NCI-H1048 (cell line): Measurements from ENCODE around the gene CCND1.

Experiments used
- DNase-seq: peaks from one replicate; lab custom pipeline; 2025; lab: John Stamatoyannopoulos, UW

Gene CCND1

DNA sequence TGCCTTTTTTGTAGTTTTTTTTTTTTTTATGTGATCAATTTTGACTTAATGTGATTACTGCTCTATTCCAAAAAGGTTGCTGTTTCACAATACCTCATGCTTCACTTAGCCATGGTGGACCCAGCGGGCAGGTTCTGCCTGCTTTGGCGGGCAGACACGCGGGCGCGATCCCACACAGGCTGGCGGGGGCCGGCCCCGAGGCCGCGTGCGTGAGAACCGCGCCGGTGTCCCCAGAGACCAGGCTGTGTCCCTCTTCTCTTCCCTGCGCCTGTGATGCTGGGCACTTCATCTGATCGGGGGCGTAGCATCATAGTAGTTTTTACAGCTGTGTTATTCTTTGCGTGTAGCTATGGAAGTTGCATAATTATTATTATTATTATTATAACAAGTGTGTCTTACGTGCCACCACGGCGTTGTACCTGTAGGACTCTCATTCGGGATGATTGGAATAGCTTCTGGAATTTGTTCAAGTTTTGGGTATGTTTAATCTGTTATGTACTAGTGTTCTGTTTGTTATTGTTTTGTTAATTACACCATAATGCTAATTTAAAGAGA lies 12.5 kb downstream of the CCND1 start:
- no peak for DNase-seq

DNA sequence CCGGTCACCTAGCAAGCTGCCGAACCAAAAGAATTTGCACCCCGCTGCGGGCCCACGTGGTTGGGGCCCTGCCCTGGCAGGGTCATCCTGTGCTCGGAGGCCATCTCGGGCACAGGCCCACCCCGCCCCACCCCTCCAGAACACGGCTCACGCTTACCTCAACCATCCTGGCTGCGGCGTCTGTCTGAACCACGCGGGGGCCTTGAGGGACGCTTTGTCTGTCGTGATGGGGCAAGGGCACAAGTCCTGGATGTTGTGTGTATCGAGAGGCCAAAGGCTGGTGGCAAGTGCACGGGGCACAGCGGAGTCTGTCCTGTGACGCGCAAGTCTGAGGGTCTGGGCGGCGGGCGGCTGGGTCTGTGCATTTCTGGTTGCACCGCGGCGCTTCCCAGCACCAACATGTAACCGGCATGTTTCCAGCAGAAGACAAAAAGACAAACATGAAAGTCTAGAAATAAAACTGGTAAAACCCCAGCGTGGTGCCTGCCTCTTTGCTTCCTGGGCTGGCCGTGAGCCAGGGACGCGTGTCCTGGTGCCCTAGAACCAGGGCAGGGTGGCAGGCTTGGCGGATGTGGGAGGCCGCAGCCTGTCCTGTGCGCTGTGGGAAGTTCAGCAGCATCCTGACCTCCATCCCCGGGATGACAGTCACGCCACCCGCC lies 13.2 kb downstream of the CCND1 start:
- DNase-seq: no peak

DNA sequence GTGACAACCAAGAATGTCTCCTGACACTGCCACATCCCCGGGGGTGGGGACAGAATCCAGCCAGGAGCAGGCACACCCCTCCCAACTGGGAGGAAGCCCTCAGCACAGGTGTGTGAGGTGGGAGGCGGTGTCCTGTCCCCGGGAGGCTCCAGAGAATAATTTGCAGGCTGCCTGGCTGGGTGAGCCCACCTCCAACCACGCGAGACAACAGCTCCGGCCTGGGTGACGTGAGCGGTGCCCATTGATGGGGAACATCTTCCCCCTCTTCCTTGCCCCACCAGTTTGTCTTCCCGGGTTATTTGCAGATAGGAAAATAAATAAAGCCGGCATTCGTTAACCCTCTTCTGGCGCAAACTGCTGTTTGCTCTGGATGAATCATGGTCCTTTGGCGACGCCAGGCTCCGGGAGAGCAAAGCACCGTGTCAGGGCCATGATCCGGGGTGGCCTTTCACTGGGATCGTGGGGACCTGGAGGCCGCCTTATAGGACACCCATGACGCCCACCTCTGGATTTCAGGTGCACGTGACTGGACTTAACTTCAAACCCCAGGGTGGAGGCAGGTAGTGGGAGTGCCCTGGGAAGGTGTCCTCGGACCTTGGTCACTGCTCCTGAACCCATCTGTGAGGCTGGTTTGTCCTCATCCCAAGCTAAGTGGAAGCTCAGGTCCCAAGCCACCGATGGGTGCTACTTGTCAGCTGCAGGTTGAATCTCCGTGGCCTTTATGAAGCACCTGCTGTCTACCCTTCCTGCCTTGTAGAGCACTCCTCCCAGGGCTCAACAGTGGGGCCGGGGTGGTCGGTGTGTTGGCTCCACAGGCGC lies 13.9 kb downstream of the CCND1 start:
- no peak for DNase-seq

DNA sequence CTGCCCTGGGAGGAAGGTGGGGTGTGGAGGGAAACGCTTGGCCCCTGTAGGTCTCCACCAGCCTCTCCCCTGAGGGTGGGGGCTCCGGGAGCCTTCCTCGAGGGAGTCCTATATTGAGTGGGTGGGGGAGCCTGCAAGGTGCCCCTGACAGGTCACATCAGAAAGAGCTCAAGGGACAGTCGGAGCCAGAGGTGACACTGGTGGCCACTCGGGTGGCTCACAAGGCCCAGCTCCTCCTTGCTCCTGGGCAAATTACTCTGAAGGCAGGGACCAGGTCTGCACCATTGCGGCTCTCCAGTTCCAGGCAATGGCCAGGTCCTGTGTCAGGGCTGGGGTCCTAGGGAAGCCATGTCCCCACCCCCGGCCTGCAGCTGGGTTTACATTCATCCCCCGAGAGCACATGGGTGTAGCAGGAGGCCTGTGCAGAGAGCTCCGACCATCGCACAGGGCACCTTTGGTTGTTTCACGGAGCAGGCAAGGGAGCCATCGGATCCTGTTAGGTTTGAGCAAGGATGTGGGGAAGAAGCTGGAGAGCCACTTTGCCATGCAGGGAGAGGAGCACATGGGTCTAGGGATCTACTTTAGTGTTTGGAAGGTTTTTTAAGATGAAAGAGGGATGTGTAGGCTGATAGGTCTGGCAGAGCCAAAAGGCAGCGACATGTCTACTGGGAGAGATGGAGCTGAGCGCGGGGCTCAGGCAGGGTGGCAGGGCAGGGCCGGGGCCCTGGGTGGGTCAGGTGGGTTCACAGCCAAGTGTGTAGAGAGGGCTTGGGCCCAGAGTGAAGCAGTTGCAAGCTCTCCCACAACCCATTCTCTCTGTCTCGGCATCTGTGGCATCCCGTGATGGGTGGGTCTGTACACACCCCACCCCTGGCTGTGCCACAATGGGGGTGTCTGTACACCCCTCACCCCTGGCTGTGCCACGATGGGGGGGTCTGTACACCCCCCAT lies 14.8 kb downstream of the CCND1 start:
- DNase-seq: no peak

DNA sequence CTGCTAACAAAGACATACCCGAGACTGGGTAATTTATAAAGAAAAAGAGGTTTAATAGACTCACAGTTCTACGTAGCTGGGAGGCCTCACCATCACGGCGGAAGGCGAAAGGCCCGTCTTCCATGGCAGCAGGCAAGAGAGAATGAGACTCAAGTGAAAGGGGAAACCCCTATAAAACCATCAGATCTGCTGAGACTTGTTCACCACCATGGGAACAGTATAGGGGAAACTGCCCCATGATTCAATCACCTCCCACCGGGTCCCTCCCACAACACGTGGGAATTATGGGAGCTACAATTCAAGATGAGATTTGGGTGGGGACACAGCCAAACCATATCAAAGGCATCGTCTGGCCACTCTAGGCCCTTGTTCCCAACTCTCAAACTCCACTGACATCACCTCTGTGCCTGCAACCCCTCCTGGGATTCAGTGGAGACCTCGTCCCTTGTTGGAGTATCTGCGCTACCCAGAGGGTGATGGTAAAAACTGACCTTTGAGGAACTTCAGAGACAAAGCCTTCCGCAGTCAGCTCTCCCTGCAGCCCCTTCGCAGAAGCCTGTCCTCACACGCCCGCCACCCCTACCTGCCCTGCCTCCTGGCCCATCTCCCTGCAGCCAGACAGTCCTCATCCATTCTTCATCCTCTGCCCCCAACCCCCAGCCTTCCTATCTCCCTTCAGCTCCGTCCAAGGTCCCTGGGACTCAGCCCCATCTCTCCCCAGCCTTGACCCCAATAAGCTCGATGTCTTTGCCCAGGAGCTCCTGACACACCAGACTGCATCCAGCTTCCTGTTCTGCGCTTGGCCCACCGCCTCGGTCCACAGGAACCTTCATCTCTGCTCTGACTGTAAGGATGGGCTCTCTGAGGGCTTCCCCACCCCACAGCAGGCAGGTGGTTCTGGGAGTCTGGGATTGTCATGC lies 15.8 kb downstream of the CCND1 start:
- DNase-seq: no peak

DNA sequence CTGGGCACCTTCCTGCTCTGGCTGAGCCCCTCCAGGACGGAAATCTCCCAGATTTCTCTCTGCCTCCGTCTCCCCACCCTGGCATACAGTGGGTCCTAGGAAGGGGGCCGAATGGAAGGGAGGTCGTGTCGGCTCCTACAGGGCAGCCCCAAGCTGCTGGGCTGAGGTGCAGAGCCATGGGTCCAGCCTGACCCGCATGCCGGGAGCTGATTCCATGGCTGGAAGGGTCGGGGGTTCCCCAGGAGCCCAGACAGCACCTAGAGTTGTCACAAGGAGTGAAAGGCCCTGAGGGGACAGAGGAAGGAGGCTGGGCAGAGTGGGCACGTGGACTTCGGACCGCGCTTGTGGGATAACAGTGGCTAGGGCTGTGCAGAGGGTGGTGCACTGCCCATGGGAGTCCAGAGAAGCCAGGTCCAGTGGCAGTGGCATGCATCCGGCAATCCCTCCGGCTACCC lies 16.5 kb downstream of the CCND1 start:
- no peak for DNase-seq

DNA sequence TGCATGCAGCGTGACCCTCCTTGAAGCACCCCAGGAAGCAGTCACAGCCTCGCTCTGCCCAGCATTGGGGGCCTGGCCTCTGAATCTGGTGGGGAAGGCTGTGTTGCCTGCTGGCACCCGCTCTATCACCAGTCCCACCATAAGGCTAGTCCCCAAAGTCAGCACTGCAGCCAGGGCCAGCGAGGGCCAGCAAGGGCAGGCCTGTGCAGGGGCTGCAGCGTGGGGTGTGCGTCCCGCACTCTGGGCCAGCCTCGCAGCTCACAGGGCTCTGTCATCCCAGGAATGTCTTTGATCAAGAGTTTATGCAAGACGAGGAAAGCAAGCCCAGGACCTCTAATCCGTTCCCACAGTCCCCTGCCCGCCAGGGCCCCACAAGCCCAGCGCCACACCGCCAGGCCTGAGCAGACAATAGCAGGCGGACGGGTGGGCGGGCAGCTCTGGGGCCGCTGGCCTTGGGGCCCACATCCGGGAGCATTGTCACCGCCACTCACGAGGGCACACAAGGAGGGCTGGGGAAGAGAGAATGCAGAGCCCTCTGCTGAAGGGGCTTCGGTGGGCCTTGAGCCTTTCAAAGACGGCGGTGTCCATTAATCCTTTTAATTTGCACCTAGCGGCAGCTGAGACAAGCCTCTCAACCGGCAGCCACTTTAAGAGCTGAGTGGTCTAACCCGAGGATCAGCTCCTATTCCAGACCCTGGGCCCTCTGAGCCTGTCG lies 17.1 kb downstream of the CCND1 start:
- no peak for DNase-seq

DNA sequence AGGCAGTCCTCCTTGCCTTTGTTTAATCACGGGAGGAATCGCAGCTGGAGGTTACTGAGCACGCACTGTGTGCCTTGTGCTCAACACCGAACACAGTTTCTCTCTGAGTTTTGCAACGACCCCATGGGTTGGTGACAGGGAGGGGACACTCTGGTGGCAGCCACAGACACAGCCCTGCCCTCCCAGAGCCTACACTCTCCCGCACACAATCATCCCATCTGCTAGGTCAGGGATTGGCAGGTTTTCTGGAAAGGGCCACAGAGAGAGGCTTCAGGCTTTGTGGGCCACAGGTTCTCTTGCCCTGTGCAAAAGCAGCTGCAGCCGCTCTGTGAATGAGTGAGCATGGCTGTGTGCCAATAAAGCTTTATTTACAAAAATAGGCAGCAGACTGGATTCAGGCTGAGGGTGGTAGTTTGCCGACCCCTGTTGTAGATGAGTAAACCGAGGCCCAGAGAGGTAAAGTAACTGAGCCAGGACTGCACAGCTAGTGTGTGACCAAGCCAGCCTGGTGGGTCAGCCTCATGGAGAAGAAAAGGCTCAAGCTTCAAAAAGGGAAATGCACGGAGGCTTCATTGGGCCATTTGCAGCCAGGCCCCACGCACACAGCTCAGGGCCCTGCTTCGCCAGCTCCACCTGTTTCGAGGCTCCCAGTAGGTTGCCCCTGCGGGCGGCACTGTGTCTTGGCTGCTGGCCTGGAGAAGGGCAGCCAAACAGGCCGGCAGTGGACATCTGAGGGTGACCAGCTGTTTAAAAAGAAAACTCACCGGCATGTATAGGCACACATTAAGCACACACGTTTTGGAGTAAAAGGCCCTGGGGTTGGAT lies 17.9 kb downstream of the CCND1 start:
- no peak for DNase-seq

DNA sequence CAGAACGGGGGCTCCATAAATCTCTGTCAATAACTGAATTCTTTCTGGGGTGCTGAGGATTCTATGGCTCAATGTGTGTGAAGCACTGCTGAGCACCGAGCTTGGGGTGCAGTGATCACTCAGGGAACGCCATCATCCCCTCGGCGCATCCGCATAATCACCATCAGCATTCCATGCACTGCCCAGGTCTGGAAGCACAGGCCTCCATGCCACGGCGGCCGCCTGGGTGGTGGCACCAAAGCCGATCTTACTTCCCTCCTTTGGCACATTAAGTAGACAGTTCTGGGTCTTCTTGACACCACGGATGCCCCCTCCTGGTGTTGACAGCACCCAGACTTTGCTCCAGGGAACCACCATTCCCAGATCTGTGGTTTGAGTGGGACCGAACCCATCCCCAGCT lies 18.6 kb downstream of the CCND1 start:
- DNase-seq: no peak

DNA sequence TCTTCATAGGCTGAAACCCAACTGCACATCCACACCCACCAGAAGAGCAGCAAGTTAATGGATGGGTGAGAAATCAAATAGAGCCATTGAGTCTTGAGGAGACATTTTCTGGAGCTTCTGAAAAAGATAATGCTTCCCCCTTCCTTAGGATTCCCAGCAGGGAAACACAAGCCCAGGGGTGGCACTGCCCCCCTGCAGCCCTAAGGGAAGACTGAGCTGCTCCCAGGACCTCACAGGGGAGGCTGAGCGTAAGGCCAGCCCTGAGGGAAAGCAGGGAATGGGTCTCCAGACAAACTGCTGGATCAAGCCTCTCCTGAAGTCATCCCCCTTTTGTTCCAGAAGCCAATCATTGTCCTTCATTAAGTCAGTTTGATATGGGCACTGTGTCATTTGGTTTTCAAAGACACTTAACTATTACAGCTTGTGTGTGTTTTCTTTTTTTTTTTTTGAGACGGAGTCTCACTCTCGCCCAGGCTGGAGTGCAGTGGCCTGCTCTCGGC lies 19.1 kb downstream of the CCND1 start:
- no peak for DNase-seq

DNA sequence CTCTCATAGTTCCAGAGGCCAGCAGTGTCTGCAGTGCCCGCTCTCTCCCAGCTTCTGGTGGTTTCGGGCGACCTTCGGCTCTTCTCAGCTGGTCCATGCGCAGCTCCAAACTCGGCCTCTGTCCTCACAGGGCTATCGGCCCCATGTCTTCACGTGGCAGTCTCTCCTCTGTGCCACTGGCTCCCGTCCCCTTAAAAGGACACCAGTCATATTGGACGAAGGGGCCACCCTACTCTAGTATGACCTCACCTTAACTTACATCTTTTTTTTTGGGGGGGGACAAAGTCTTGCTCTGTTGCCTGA lies 20.4 kb downstream of the CCND1 start:
- DNase-seq: no peak

DNA sequence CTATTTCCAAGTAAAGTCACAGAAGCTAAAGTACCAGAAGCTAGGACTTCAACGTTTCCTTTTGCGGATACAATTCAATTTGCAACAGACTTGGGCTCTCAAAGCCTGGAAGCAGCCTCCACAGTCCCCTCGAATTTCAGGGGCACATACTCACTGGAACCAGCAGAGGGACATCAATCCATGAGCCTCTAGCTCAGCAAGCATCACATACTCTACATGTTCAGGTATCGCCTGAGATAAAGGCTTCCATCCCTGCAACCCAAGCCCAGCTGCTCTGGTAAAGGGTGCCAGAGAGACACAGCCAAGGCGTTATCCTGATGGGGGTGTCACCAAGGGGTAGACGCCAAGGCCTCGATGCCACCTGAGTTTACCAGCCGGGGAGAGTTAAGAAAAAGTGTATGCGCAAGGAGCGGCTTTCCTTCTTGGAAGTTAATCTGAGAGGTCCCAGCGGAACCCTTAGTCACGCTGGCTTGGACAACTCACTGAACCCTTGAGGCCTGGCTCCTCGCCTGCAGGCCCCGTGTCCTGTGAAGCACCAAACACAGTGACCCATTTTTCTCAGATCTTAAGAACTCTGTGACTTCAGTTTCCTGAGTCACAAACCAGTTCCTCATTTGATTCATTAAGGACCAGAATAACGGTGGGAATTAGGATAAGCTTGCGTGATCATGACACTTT lies 21.2 kb downstream of the CCND1 start:
- DNase-seq: no peak

DNA sequence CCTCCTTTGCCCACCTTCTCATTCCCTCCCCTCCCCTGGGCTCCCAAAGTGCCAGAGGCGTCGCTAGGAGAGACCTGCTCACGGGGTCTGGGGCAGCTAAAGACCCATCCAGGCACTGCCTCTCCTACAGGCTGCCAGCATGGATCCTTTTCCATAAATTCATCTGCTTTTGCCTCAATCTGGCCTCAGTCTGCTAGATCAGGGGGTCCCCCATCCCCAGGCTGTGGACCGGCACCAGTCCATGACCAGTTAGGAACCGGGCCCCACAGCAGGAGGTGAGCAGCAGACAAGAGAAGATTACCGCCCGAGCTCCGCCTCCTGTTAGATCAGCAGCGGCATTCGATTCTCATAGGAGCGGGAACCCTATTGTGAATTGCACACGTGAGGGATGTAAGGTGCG lies 21.9 kb downstream of the CCND1 start:
- DNase-seq: no peak

DNA sequence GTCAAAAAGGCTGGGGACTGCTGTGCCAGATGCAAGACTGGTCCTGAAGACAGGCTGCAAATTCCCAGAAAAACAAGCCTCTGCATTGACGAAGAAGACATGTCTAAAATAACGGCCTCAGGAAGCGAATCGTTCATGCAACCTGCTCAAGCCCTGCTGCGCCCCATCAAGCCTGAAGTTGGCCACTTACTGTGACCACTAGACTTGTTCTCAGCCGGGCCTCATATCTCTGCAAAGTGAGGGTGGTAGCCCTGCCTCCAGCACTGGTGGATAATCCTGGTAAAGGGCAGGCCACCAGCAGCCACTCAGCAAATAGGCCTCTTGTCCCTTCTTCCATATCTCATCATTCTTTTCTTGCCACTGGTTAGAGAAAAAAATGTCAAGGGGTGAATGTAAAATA lies 22.4 kb downstream of the CCND1 start:
- no peak for DNase-seq

DNA sequence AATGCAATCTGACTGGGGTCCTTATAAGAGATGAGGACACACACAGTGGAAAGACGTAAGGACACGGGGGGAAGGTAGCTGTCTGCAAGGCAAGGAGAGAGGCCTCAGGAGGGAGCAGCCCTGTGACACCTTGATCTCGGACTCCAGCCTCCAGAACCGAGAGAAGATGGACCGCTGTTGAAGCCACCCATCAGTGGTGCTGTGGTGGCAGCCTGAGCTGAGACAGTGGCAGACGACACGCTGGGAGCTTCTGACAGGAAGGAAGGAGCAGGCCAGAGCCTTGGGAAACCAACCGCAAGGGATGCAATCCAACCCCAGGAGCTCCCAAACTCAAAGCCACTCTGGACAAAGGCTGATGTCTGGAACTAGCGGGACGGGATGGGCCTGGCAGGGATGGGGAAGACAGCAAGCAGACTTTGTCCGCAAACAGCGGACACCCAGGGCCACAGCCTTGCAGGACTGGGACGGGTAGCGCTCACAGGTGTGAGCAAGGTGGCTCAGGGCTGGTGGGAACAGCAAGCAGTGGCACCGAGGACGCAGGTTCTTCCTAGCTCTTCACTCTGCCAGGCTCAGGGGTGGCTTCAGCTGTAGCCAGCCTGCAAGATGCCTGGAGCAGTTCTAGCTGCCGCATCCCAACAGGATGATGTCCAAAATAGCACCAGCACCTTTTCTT lies 23.3 kb downstream of the CCND1 start:
- no peak for DNase-seq

DNA sequence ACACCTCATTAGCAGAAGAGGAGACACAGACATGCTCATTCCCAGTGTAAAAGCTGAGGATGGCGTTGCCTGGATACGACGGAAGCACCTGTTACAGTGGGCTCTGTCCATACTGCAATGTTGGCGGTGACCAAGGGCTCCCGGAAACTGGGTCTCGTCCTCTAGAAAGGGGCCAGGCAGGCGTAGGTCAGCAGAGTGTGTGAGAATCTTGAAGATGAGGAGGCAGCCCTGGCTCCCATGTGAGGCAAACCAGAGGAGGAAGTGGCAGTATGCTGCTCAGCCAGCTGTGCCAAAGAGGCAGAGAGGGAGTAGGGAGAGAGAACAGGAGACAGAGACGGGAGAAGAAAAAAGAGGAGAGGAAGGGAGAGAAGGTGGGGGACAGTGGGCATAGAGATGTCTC lies 23.9 kb downstream of the CCND1 start:
- DNase-seq: no peak

DNA sequence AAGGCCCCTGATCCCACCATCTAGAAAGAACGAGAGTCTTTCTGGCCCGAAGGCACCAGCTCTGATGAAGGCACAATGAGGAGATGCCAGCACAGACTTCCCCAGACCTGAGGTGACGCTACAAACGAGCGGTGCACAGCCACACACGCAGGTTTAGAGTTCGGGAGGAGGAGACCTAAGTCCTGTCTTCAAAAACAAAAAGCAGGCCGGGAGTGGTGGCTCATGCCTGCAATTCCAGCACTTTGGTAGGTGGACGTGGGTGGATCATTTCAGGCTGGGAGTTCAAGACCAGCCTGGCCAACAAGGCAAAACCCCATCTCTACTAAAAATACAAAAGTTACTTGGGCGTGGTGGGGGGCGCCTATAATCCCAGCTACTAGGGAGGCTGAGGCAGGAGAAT lies 24.7 kb downstream of the CCND1 start:
- DNase-seq: no peak

DNA sequence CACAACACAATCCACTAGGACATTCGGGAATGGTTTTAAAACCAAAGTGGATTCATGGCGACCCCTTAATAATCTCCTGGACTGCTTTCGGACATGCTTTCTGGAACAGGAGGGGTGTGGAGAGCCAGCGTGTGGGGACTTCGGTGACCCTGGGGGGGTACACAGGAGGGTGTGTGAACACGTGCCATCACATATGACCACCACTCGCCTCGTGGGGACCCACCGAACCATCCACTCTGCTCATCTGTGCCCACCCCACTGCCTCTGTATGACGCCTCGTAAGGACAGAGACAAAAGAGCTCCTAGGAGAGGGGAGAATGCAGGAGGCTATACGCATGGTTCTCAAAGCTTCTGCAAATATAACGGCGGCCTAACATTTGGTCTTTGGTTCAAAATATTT lies 25.3 kb downstream of the CCND1 start:
- no peak for DNase-seq
